HepG2 (cell line): ENCODE results near the gene ETFB. TPM values are rescaled to one million over a fixed set of nuclear protein-coding genes. Genes with fewer than 3 reads are reported as not detected.

Source experiments
- ARNTL ChIP-seq: sonication (generic); formaldehyde crosslinking; IDR thresholded peaks from 2 replicates; pipeline ENCODE4 v1.4.0; 2020; ENCODE audit warnings: mild to moderate bottlenecking, missing genetic modification reagents
- ATRX ChIP-seq: sonication (generic); formaldehyde crosslinking; IDR thresholded peaks from 2 replicates; pipeline ENCODE4 v1.4.0; 2020; ENCODE audit warnings: missing genetic modification reagents, borderline replicate concordance
- BRD4 ChIP-seq: sonication (generic); formaldehyde crosslinking; IDR thresholded peaks from 2 replicates; pipeline ENCODE4 v1.4.0; 2020; ENCODE audit warnings: missing genetic modification reagents
- GLI4 ChIP-seq: sonication (generic); formaldehyde crosslinking; IDR thresholded peaks from 2 replicates; pipeline ENCODE4 v1.5.1; 2020; ENCODE audit warnings: missing genetic modification reagents, mild to moderate bottlenecking, moderate library complexity, borderline replicate concordance
- HOXA3 ChIP-seq: sonication (generic); formaldehyde crosslinking; IDR thresholded peaks from 2 replicates; pipeline ENCODE4 v1.5.0; 2020; ENCODE audit warnings: missing genetic modification reagents
- KDM2A ChIP-seq: sonication (generic); formaldehyde crosslinking; IDR thresholded peaks from 2 replicates; pipeline ENCODE4 v1.4.0; 2020; ENCODE audit warnings: low read depth, missing genetic modification reagents, borderline replicate concordance
- MAZ ChIP-seq, 2 experiments: sonication (generic) in 1 of 2; formaldehyde crosslinking in 1 of 2; IDR thresholded peaks; 2 replicates each; pipeline versions ENCODE4 v1.5.0 to v1.6.1; 2012 to 2020; ENCODE audit warnings: low read depth in 2 of 2, mild to moderate bottlenecking in 2 of 2, borderline replicate concordance in 1 of 2, improper control_type of control experiment in 1 of 2, low read length in 1 of 2, missing genetic modification reagents in 1 of 2, moderate library complexity in 1 of 2
- MLX ChIP-seq: IDR thresholded peaks from 2 replicates; pipeline ENCODE4 v1.6.1; 2016
- NR3C1 ChIP-seq: sonication (generic); formaldehyde crosslinking; IDR thresholded peaks from 2 replicates; pipeline ENCODE4 v1.4.0; 2020; ENCODE audit warnings: missing genetic modification reagents
- STAG1 ChIP-seq: sonication (generic); formaldehyde crosslinking; IDR thresholded peaks from 2 replicates; pipeline ENCODE4 v1.4.0; 2020; ENCODE audit warnings: missing genetic modification reagents
- U2AF2 ChIP-seq: fragments of 200-400 bp; formaldehyde crosslinking; IDR thresholded peaks from 2 replicates; pipeline ENCODE4 v1.6.1; 2017; ENCODE audit warnings: low read depth, mild to moderate bottlenecking, low read length
- ZBTB21 ChIP-seq: sonication (generic); formaldehyde crosslinking; IDR thresholded peaks from 2 replicates; pipeline ENCODE4 v1.4.0; 2020; ENCODE audit warnings: missing genetic modification reagents
- ZBTB34 ChIP-seq: sonication (generic); formaldehyde crosslinking; IDR thresholded peaks from 2 replicates; pipeline ENCODE4 v1.8.0; 2022; ENCODE audit warnings: mild to moderate bottlenecking, missing genetic modification reagents
- ZFP36L1 ChIP-seq: sonication (generic); formaldehyde crosslinking; IDR thresholded peaks from 2 replicates; pipeline ENCODE4 v1.8.0; 2022; ENCODE audit warnings: mild to moderate bottlenecking, missing genetic modification reagents, moderate library complexity
- ZNF276 ChIP-seq: sonication (generic); formaldehyde crosslinking; IDR thresholded peaks from 2 replicates; pipeline ENCODE4 v1.4.0; 2020; ENCODE audit warnings: mild to moderate bottlenecking, low read depth, missing genetic modification reagents
- ZNF432 ChIP-seq: sonication (generic); formaldehyde crosslinking; IDR thresholded peaks from 2 replicates; pipeline ENCODE4 v1.5.0; 2020; ENCODE audit warnings: missing genetic modification reagents, mild to moderate bottlenecking, borderline replicate concordance
- ZNF451 ChIP-seq: sonication (generic); formaldehyde crosslinking; IDR thresholded peaks from 2 replicates; pipeline ENCODE4 v1.5.0; 2020; ENCODE audit warnings: mild to moderate bottlenecking, missing genetic modification reagents
- ZNF547 ChIP-seq: sonication (generic); formaldehyde crosslinking; IDR thresholded peaks from 2 replicates; pipeline ENCODE4 v1.5.1; 2020; ENCODE audit warnings: mild to moderate bottlenecking, missing genetic modification reagents
- ZNF572 ChIP-seq: sonication (generic); formaldehyde crosslinking; IDR thresholded peaks from 2 replicates; pipeline ENCODE4 v1.5.1; 2020; ENCODE audit warnings: mild to moderate bottlenecking, missing genetic modification reagents
- polyA plus RNA-seq, 8 experiments: library from polyadenylated mRNA; depleted of rRNA in 3 of 8; stranded (reverse) in 7 of 8; unstranded in 1 of 8; fragments of >200 nt; fragmentation: Illumina TruSeq in 4 of 8; extraction: Trizol in 4 of 8; gene quantifications; 2 replicates each; pipeline versions ENCODE4 v1.2.1 to v1.2.3, GENCODE V29; 2011 to 2016; ENCODE audit warnings: low read depth in 4 of 8, missing spikeins in 1 of 8, mixed read lengths in 1 of 8; ENCODE audit not compliant: insufficient read depth in 1 of 8
- total RNA-seq, 5 experiments: library from RNA; depleted of rRNA; stranded (reverse); fragments of >200 nt; fragmentation: Illumina TruSeq; extraction: Trizol; gene quantifications; 2 replicates each; pipeline ENCODE4 v1.2.3, GENCODE V29; 2016; ENCODE audit warnings: low read depth in 1 of 5
- TF ChIP-seq, protein P1 (sequence below): sonication (generic); formaldehyde crosslinking; IDR thresholded peaks from 2 replicates; pipeline ENCODE4 v1.9.0; 2022; ENCODE audit warnings: missing genetic modification reagents, mild to moderate bottlenecking, borderline replicate concordance
- TF ChIP-seq, protein P2 (sequence below): sonication (generic); formaldehyde crosslinking; IDR thresholded peaks from 2 replicates; pipeline ENCODE4 v1.4.0; 2020; ENCODE audit warnings: mild to moderate bottlenecking, missing genetic modification reagents

ETFB gene
- total and polyA plus RNA-seq, 2 of the 13 experiments (the other 11 are each of a cell fraction or from before 2014, with no cell fraction given): 678 to 1,314 TPM

- TF ChIP-seq ZNF276 (CRISPR knock-in tag): 0 out of 2 replicates have a peak, but pooled peaks have one; percentile 42
- TF ChIP-seq, protein P1, sequence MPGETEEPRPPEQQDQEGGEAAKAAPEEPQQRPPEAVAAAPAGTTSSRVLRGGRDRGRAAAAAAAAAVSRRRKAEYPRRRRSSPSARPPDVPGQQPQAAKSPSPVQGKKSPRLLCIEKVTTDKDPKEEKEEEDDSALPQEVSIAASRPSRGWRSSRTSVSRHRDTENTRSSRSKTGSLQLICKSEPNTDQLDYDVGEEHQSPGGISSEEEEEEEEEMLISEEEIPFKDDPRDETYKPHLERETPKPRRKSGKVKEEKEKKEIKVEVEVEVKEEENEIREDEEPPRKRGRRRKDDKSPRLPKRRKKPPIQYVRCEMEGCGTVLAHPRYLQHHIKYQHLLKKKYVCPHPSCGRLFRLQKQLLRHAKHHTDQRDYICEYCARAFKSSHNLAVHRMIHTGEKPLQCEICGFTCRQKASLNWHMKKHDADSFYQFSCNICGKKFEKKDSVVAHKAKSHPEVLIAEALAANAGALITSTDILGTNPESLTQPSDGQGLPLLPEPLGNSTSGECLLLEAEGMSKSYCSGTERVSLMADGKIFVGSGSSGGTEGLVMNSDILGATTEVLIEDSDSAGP (CRISPR knock-in tag): peak; percentile 60; the same call in 1 of the 2 replicates
- TF ChIP-seq NR3C1 (CRISPR knock-in tag): no peak
- peak; percentile 27; the same call in 1 of the 2 replicates for TF ChIP-seq STAG1
- no peak for TF ChIP-seq MLX (CRISPR knock-in tag)
- no peak; the same call in 1 of the 2 replicates for TF ChIP-seq ZFP36L1 (CRISPR knock-in tag)
- TF ChIP-seq MAZ (IDR thresholded peaks at IDR 0.05; ENCODE audit: borderline replicate concordance, low read depth, low read length): peak; percentile 80; the same call in 1 of the 2 replicates
- TF ChIP-seq MAZ (CRISPR knock-in tag; IDR thresholded peaks at IDR 0.05; ENCODE audit: low read depth): no peak
- TF ChIP-seq ATRX (CRISPR knock-in tag): no peak
- TF ChIP-seq ZNF547 (CRISPR knock-in tag): peak; percentile 23; the same call in 1 of the 2 replicates
- TF ChIP-seq ZBTB34 (CRISPR knock-in tag): peak; percentile 59; the same call in 1 of the 2 replicates
- peak; percentile 82; the same call in 1 of the 2 replicates for TF ChIP-seq ZNF572
- no peak for TF ChIP-seq ZBTB21
- TF ChIP-seq BRD4 (CRISPR knock-in tag): peak; percentile 71
- TF ChIP-seq, protein P2, sequence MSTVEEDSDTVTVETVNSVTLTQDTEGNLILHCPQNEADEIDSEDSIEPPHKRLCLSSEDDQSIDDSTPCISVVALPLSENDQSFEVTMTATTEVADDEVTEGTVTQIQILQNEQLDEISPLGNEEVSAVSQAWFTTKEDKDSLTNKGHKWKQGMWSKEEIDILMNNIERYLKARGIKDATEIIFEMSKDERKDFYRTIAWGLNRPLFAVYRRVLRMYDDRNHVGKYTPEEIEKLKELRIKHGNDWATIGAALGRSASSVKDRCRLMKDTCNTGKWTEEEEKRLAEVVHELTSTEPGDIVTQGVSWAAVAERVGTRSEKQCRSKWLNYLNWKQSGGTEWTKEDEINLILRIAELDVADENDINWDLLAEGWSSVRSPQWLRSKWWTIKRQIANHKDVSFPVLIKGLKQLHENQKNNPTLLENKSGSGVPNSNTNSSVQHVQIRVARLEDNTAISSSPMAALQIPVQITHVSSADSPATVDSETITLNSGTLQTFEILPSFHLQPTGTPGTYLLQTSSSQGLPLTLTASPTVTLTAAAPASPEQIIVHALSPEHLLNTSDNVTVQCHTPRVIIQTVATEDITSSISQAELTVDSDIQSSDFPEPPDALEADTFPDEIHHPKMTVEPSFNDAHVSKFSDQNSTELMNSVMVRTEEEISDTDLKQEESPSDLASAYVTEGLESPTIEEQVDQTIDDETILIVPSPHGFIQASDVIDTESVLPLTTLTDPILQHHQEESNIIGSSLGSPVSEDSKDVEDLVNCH (CRISPR knock-in tag): no peak
- TF ChIP-seq ZNF432 (CRISPR knock-in tag): no peak
- peak; percentile 20; the same call in 1 of the 2 replicates for TF ChIP-seq ARNTL (CRISPR knock-in tag)
- TF ChIP-seq U2AF2: no peak
- TF ChIP-seq HOXA3 (CRISPR knock-in tag): 0 out of 2 replicates have a peak, but pooled peaks have one; percentile 41
- no peak for TF ChIP-seq GLI4
- TF ChIP-seq ZNF451 (CRISPR knock-in tag): 0 out of 2 replicates have a peak, but pooled peaks have one; percentile 34
- peak; percentile 42 for TF ChIP-seq KDM2A (CRISPR knock-in tag)
These were observed 12.0 kb downstream of the ETFB start (continued) for GRCh38 chr19:51354103-51354741.
